NCI-H2107 (cell line): ENCODE data around the gene MCCC2.
"Not testable (repeated sequence)": the region's sequence is repeated elsewhere in the genome, so short reads cannot be mapped to it uniquely, and the experiment has no call there.

ENCODE experiments used
- DNase-seq: peaks from one replicate; lab custom pipeline; 2025; lab: John Stamatoyannopoulos, UW

Gene MCCC2

DNA sequence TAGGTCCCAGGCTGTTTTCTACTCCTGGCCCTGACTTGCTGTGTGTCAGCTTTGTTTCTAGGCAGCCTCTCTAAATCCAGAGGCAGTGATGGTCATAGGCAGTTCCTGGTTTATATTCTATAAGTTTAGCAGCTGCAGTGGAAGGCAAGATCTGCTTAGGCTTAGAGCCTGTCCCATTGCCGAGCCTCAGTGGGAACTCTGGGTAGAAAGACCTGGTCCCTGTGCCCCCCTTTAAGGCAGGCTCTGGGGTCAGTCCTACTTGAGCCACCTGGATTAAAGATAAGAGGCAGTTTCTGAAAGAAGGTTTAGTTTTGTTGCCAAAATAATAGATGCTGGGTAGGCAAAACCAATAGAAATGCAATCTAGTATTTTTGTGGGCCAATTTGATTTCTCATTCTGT is 13.6 kb downstream of the MCCC2 start:
- DNase-seq: no peak

DNA sequence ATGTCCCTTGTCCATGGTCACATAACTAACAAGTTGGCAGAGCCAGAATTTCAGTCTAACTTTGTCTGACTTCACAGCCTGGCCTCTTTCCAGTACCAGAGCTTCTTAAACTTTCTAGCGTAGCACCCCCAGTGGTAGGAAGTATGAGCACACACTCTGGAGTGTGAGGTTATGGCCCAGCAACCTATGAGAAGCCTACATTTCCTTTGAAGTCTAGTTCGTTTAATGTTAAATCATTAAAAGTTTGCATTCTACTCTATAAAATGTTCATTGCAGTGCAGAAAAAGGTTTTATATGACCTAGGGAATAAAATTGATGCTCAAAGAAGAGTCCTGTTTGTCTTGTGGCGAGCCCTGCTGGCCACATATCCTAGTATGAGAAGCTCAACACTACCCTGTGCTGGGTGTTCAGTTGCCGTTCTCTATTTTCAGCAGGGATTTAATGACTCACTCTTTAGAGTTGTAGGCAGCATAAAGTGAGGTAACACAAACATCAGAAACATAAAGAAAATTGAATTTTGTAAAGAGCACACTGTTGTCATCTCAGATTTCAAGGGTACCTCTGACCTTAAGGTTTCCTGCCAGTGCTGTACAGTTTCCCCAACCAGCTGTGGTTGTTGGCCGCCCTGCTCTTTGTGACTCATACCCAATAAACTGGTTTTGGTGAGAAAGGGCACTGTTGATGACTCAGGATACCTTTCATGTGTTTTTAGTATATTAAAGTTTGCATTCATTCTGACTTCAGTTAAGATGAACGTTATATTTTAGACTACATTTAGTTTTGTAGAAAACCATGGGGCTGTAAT is 14.3 kb downstream of the MCCC2 start:
- DNase-seq: no peak

DNA sequence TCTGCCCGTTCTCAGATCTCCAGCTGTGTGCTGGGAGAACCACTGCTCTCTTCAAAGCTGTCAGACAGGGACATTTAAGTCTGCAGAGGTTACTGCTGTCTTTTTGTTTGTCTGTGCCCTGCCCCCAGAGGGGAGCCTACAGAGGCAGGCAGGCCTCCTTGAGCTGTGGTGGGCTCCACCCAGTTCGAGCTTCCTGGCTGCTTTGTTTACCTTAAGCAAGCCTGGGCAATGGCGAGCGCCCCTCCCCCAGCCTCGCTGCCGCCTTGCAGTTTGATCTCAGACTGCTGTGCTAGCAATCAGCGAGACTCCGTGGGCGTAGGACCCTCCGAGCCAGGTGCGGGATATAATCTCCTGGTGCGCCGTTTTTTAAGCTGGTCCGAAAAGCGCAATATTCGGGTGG is 22.8 kb downstream of the MCCC2 start:
- DNase-seq: not testable (repeated sequence)

DNA sequence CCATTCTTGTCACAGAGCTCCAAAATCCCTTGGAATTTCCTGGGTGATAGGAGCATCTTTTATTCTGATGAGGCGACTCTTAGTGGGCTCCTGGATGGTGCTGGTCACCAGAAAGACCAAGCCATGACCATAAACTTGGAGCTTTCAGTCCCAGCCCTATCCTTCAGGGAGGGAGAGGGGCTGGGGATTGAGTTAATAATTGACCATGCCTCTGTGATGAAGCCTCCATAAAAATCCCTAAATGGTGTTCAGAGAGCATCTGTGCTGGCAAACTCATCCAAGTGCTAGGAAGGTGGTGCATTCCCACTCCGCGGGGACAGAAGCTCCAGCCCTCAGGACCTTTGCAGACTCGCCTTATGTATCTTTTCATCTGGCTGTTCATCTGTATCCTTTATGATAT is 28.7 kb downstream of the MCCC2 start:
- no peak for DNase-seq

DNA sequence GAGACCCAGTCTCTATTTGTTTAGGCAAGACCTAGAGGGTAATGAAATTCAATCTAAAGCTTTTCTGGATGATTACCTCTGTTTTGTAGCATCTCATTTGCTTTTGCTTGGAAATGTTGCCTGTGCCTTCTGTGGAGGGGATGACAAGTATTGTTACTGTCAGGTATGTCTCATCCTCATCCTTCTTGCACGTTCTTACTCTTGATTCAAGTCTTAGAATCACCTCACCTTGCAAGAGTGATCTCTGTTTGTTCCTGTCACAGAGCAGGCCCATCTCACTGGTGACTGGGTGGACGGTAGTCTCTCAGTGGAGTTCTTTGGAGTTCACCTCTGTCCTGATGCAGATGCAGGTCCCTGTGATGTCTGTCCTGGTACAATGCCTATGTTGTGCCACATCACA is 33.5 kb downstream of the MCCC2 start:
- no peak for DNase-seq

DNA sequence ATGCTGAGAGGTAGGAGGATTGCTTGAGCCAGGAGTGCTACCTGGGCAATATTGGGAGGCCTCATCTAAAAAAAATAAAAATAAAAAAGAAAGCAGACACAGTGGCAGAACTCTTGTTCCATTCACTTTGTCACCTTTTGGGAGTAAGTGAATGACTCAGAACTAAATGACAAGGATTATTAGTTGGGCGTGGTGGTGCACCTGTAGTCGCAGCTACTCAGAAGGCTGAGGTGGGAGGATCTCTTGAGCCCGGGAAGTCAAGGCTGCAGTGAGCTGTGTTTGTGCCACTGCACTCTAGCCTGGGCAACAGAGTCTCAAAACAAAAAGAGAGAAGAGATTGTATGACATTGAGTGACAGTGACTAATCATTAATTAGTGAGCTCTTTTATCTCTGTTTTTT is 34.1 kb downstream of the MCCC2 start:
- no peak for DNase-seq

DNA sequence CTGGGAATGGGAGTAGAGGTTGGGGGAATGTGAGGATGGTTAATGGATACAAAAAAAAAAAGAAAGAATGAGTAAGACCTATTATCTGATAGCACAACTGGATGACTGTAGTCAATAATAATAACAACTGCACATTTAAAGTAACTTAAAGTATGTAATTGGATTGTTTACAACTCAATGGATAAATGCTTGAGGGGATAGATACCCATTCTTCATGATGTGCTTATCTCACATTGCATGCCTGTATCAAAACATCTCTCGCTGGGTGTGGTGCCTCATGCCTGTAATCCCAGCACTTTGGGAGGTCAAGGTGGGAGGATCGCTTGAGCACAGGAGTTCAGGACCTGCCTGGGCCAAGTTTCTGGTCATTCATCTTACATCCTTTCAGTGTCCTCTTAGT is 34.6 kb downstream of the MCCC2 start:
- no peak for DNase-seq

DNA sequence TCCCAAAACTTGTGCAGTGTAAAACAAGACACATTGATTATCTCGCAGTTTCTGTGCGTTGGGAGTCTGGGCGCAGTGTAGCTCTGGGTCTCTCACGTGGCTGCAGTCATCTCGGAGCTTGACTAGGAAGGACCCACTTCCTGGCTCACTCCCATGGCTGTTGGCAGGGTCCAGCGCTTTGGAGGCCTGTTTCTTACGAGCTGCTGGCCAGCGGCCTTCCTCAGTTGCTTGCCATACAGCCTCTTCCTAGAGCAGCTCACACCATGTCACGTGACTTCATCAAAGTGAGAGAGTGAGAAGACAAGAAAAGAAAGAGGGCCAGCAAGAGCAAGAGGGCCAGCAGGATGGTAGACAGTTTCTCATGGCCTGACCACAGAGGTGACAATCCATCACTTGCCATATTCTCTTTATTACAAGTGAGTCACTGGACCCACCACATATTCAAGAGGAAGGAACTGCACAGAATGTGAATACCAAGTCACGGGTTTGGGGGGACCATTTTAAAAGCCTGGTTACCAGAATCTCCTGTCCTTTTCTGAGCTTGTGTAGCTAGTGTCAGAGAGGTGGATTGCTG is 36.2 kb downstream of the MCCC2 start:
- no peak for DNase-seq

DNA sequence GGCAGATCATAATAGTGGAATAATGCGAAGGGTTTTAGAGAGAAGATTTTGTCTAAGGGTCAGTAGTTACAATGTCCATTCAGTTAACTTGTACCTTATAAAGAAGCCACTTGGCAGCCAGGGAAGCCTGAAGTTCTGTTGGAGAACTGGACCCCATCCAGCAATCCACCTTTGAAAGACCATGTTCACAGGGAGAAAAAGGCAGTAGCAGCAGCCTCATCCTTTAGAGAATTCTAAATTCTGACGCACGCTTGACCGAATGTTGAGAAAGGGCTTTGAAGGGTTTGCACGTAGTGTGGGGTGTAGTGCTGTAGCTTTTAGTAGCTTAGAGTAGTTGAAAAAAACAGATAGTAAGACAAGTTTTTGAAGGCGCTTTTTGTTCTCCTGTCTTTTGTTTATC is 42.8 kb downstream of the MCCC2 start:
- DNase-seq: no peak

DNA sequence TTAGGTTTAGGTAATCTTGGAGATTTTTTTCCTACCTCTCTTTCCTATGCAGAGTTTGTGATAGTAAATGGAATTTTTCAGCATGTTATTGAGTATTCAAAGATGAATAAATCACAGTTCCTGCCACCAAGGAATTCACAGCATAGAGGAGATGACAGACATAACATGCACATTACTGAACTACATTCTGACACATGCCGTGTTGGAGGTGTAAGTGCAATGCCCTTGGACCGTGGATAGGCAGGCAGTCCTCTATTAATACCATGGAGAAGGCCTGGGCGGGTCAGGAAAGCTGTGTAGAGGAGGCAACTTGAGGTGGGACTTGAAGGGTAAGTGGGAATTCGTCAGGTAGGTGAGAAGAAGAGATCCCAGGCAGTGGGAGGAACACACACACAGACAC is 43.9 kb downstream of the MCCC2 start:
- DNase-seq: no peak

DNA sequence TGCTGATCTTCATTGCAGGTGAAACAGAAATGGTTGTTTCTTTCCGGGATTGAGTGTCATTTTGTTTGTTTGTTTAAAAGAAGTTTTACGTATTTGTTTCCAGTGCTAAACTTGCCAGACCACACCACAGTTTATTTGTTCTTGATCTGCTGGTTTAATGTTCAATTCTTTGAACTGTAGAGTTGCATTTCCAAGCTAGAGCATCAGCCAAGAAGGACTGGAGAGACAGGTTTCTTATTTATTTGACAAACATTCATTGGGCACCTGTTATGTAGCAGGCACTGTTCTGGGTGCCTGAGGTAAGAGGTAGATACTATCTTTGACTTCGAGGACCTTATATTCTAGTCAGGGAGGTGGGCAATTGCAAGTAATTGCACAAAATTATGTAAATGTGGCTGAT is 45.0 kb downstream of the MCCC2 start:
- DNase-seq: no peak

DNA sequence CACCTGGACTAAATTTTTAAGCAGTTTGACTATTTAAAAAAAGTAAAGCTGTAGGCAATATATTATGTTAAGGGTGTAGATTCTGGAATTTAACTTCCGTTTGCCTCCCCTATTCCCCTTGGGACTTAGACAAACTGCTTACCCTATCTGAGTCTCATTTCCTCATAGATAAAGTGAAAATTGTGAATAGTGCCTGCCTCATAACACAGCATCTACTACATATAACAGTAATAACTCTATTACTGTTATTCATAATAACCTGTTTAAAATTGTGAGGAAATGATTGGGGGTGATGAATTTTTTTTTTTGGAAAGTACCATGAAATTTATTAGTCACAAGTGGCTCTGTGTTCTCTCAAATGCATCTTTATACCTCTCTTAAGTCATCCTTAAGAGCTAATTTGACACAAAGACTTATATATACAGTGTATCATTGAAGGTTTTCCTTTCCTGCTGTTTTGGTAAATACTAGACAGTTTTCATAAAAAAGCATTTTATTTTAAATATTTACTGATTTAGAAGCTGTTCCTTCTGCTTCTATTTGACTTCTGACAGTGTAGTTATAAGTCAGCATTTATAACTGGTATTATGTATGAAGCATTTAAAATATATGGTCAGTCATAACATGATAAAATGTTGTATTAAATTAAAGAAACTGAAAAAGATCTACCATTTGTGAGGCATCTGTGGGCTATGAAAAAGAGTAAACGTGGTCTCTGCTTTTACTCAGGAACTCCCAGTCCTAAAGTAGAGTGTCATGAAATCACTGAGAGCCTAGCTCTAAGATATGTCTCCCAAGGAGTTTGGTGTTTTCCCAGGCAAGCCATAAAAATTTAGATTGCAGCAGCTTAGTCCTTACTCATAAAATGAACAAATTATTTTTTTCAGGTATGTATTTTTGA is 46.4 kb downstream of the MCCC2 start:
- DNase-seq: no peak

DNA sequence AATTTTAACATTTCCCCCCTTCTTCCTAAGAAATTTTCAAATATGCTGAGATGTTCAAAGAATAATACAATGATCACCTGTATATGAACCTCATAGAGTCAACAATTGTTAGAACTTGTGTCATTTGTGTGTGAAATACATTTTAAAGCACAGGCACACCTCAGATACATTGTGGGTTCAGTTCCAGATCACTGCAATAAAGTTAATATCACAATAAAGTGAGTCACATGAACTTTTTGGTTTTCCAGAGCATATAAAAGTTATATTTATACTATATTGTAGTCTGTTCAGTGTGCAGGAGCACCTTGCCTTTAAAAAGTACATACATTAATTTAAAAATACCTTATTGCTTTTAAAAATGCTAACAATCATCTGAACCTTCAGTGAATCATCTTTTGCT is 50.0 kb downstream of the MCCC2 start:
- no peak for DNase-seq

DNA sequence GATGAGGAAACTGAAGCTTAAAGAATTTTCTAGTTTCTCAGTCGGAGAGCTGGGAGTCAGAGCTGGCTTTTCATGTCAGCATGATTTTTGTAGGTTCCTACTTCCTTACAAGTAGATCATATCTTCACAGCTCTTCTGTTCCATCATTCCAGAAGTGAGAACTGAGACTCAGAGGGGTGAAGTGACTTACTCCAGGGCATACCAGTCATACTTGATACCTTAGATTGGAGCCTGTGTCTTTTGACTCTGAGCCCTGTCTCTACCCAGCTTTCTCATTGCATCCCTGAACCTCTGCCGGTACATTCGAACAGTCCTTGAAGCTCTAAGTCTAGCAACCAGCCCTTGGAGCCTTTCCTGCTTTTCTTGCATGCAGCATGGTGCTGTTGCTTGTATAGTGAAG is 53.3 kb downstream of the MCCC2 start:
- DNase-seq: no peak

DNA sequence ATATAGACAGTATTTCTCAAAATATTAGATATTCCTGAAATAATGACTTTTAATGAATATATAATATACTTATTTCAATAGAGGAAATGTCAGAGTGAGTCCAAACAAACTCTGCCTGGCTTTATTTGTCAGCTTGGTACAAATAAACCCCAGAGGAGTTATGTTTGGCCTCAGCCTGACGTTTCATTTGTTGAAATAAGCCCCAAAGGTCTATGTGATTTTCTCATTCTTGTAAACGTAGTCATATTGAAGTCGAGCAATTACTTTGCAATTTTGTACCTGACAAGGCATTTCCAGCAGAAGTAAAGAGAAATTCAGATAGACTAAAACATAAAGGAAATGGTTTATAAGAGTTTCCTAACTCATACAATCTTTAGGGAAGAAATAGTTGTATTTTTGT is 57.9 kb downstream of the MCCC2 start:
- DNase-seq: no peak

DNA sequence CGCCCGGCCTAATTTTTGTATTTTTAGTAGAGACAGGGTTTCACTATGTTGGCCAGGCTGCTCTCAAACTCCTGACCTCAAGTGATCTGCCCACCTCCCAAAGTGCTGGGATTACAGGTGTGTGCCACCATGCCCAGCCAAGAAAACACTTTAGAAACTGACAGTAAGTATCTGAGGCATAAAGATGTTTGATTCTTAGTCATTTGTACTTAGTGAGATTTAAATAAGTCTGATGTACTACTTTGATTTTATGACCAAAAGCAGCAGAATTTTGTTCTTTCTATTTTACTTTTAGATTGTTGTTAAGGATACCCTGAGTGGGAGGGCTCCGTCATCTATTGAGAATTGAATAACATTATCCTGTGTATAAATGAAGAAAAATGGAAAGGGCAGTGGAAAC is 63.8 kb downstream of the MCCC2 start:
- DNase-seq: not testable (repeated sequence)

DNA sequence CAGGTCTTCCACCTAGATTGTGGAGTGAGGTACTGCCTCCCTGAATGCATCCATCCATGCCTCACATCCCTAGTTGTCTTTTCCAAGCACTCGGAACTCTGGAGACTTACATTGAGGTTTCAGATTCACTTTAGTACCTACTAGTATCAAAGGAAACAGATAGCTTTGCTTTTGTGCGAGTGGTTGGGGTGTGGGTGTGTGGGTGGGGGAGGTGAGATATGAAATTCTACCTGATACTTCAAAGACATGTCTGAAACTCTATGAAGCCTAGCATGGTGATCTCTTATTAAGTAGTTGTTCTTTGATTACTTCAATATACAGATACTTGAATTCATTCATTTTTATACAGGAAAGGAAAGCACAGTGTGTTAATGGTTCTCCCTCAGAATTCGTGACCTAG is 64.4 kb downstream of the MCCC2 start:
- no peak for DNase-seq

DNA sequence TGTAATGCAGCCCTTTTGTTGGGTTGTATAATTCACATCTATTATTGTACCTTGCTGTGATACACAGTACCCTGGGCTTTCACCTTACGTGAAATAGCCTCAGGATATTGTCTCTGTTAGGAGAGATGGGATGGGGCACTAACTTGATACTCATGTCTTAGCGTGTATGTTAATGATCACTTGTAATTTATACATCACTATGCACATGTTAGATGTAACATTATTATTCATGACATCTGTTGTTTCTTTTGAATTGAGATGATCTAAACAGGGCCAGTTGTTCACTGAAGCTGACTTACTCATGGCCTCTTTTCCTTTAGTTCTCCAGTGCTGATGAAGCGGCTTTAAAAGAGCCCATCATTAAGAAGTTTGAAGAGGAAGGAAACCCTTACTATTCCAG is 65.2 kb downstream of the MCCC2 start:
- no peak for DNase-seq

DNA sequence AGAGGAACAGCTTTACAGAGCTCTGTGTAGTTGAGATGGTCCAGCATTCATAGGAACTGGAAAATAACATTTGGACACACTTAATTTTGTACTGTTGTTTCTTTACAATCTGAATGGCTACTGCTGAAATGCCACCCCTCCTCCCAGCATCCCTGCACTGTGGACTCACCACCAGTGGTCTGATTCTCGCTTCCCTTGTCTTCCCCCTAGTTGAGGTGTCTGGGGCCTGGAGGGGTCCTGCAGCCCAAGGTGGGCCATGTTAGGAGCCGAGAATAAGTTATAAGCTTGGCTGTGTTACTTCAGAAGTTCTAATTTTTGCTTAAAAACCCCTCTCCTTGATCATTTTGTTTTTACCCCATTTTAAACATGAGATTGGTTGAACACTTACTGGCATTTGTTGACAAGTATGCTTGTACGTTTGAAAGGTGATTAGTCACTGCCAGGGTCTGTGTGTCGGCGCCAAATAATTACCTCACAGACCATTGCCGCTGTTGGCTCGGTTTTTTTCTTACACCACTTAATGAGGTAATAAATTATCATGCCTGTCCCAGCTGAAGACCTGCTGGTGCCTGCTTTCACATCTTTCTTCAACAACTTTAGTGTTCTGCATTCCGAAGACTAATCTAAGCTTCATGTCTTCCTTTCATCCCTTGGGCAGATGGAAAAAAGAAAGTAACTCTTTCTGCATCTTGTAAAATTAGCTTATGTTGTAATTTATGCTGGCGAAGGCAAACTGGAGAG is 65.8 kb downstream of the MCCC2 start:
- no peak for DNase-seq

DNA sequence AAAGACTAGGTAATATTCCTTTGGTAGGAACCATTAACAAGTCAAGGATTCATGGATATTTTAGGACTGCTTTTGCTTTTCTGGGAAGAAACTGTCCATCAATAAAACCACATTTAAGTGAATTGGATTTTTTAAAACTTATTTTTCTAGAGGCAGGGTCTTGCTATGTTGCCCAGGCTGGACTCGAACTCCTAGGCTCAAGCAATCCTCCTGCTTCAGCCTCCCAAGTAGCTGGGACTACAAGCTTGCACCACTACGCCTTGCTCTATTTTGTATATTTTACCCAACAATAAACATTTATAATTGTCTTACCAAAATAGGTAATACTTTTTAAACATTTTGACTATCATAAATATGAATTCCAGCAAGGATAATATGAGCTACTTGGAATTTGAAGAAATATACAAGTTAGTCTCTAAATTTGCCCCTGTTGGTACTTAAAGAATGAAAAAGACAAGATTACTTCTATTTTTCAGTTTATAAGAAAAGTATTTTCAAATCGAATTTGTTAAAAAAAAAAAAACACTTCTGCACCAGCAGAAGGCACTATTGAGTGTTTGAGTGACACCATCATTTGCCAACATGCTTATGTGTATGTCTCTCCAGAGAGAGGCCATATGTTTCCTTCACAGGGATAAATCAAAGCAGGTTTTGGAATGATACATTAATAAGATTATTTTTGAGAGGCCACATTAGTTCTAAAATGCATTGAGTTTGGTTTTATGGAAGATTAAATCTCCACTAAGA is 71.9 kb downstream of the MCCC2 start:
- DNase-seq: no peak

DNA sequence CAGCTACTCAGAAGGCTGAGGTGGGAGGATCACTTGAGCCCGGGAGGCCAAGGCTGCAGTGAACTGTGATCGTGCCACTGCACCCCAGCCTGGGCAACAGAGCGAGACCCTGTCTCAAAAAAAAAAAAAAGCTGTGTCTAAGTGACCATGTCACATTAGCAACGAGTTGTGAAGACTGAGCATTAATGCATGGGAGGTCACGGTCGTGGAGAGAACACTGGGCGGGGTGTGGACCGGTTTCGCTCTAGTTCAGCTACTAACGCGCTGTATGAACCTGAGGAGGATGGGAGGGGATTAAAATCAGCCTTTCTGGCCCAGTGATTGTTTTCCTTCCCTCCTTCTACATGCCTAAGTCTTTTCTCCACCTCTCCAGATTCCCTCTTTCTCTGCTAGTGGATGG is 75.2 kb downstream of the MCCC2 start:
- no peak for DNase-seq
